Measurements from ENCODE around the gene DDIAS.

Gene DDIAS

DNA sequence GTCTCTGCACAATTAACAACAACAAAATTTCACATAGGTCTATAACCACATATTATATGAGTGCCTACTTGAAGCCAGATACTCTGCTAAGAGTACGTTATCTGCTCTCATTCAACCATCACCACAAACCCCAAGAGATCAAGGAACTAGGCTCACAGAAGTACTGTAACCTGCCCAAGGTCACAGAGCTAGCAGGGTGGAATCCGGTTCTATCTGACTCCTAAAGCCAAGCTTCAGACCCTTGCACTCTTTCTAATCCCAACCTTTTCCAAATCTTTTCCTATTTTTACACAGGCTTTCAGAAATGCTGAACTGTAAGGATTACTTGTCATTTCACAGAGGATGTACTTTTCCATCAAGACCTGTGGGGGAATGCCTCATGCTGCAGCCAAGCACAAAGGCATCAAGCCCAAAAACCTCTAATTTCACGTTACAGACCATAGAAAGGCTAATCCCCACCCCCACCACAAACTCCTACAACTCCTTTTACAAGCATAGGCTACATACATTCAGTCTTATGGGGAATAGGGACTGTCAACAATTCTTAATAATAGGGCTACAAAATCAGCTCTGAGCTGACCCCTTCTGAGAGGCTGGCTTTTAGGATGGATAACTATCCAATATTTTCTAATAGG lies 2.2 kb upstream of the DDIAS start:
- no peaks in the 10 kb centered on the region for H3K27me3 ChIP-seq (replicated peaks)

DNA sequence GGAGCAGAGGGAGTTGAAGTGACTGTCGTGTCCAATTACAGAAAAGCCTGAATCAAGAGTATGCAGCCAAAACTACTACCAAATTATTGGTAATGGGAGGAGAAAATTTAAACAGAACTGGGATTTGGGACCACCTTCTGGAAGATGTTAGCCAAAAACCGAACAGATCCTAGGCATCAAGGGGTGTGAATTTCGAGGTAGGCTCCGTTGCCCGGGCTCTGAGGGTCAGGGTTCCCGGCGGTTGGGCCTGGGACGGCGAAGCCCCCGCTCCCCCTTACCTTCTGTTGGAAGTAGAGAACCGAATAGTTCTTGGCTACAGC lies 1.6 kb upstream of the DDIAS start:
- Histone ChIP-seq H3K4me3 (ENCODE audit: low read depth, low read length) (peak overlapping the region; percentile 84), H3K27ac (peak overlapping the region; percentile 85), H3K36me3 (replicated peaks) (no peaks in the 10 kb centered on the region), H3K27me3 (replicated peaks) (no peaks in the 10 kb centered on the region)
- peak; percentile 5 for DNase-seq
- in situ Hi-C loops (cut with HindIII; ENCODE audit: low pct_ligation_motif_present, low sequenced_read_pairs), result loop anchor here (25.0 kb wide), 1 partner anchor 262 kb away; the partner anchor contains the start of gene PCF11
- TF ChIP-seq, protein P1, sequence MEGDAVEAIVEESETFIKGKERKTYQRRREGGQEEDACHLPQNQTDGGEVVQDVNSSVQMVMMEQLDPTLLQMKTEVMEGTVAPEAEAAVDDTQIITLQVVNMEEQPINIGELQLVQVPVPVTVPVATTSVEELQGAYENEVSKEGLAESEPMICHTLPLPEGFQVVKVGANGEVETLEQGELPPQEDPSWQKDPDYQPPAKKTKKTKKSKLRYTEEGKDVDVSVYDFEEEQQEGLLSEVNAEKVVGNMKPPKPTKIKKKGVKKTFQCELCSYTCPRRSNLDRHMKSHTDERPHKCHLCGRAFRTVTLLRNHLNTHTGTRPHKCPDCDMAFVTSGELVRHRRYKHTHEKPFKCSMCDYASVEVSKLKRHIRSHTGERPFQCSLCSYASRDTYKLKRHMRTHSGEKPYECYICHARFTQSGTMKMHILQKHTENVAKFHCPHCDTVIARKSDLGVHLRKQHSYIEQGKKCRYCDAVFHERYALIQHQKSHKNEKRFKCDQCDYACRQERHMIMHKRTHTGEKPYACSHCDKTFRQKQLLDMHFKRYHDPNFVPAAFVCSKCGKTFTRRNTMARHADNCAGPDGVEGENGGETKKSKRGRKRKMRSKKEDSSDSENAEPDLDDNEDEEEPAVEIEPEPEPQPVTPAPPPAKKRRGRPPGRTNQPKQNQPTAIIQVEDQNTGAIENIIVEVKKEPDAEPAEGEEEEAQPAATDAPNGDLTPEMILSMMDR (IDR thresholded peaks at IDR 0.05; ENCODE audit: low read depth, low read length, missing control alignments), result no peak

More for the DNA sequence above, 2.2 kb upstream of the DDIAS start:
- TF ChIP-seq, protein P1 (IDR thresholded peaks at IDR 0.05; ENCODE audit: low read depth, low read length, missing control alignments), result no peak
- Histone ChIP-seq H3K4me3 (ENCODE audit: low read depth, low read length) (peak overlapping the region; percentile 84), H3K36me3 (replicated peaks) (no peaks in the 10 kb centered on the region), H3K27ac (no peak overlapping the region)
- DNase-seq, result no peak
- in situ Hi-C loops (cut with HindIII; ENCODE audit: low pct_ligation_motif_present, low sequenced_read_pairs), result no loop called here

DNA sequence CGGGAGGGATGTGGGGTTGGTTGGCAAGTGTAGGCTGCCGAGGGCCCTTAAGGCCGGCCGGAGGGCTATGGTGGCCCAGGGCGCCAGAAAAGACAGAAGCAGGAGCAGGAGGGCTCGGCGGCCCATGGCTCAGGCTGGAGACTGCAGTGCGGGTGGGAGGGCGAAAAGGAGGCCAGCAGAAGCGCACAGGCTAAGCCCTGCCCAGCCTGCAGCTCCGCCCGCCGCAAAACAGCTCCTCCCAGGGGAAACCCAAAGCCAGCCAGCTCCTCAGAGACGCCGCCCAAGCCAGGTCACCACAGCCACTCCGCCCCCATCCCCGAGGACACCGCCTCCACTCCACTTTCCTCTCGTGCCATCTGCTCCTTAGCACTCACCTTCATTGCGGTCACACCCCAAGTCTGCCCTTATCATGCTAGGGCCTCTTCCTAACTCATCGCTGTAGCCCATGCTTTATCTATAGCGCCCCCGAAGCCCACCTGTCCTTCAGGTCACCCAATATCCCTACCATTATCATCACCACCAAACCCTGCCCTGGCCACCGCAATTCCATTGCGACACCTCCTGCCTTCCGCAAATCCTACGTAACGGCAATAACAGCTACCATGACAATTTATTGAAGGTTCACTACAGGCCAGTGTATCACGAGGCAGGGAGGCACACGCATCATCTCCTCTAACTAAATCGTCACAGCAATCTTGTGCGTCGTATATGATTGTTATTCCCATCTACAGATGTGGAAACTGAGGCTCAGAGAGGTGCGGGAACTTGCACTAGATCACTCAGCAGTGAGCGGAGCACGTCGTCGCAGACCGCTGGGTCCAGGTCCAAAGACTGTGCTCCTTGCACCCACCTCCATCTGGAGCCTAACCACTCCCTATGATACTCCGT lies 1.0 kb upstream of the DDIAS start, which contains the start of gene PRCP:
Gene PRCP, minus strand, starts transcription at position 154 of the 888 bp plus-strand sequence. Its CDS starts 28 bp downstream, at position 126.
- TF ChIP-seq, protein P1 (IDR thresholded peaks at IDR 0.05; ENCODE audit: low read depth, low read length, missing control alignments), result peak; percentile 15
- H3K4me3 ChIP-seq (ENCODE audit: low read depth, low read length), result peak within 1 kb of the TSS; percentile 84
- peak within 1 kb of the TSS; percentile 85 for H3K27ac ChIP-seq
- in situ Hi-C loops (cut with HindIII; ENCODE audit: low pct_ligation_motif_present, low sequenced_read_pairs), result loop anchor here (25.0 kb wide), 1 partner anchor 262 kb away; the partner anchor contains the start of gene PCF11
- no peaks in the 10 kb centered on the region for H3K36me3 ChIP-seq (replicated peaks)
- H3K27me3 ChIP-seq (replicated peaks), result no peaks in the 10 kb centered on the region
- DNase-seq, result peak; percentile 91

DNA sequence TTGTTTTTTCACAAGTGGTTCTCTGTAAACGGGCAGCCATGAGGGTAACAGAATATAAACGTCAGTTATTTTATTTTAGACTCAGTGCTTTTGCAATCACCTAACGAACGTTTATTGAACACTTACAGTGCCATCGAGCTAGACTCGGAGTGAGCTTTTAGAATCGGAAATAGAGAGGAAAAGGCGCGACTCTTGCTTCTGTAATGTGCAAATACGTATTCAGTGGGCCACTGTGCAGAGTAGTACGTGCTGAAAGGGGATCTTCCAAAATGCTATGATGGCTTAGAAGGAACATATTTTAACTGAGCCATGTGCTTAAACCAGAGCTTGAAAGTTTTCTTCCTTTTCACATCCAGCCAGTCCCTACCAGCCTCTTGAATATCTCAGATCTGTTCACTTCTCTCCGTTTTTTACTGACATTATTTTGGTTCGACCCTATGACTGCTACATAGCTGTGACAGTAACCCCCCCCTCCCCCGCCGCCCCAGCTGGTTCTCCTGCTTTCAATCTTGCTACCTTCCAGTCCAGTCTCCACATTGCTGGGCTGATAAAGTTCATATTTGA lies 468 bp downstream of the DDIAS start:
- DNase-seq, result no peak
- TF ChIP-seq, protein P1 (IDR thresholded peaks at IDR 0.05; ENCODE audit: low read depth, low read length, missing control alignments), result no peak
- no peaks in the 10 kb centered on the region for H3K27me3 ChIP-seq (replicated peaks)
- H3K27ac ChIP-seq, result no peak overlapping the region
- H3K36me3 ChIP-seq (replicated peaks), result no peaks in the 10 kb centered on the region
- in situ Hi-C loops (cut with HindIII; ENCODE audit: low pct_ligation_motif_present, low sequenced_read_pairs), result loop anchor here (25.0 kb wide), 1 partner anchor 260 kb away; the partner anchor contains the start of gene PCF11
- peak overlapping the region; percentile 84 for H3K4me3 ChIP-seq (ENCODE audit: low read depth, low read length)

DNA sequence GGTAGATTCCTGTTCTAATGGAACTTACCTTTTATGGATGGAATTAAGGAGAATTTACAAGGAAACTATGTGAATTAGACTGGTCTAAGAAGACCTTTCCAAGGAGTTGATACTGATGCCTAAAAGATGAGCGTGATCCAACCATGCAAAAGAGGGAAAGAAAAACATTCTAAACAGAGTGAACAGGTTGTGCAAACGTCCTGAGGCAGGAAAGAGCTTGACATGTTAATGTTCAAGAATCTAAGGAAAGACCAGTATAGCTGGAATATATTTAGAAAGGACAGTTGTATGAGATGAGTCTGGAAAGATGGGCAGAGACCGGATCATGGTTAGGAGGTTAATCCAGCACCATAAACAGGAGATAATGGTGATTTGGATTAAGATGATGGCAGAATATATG lies 1.3 kb downstream of the DDIAS start:
- no peak for DNase-seq
- Histone ChIP-seq H3K27me3 (replicated peaks) (no peaks in the 10 kb centered on the region), H3K4me3 (ENCODE audit: low read depth, low read length) (no peak overlapping the region), H3K36me3 (replicated peaks) (no peaks in the 10 kb centered on the region), H3K27ac (no peak overlapping the region)
- TF ChIP-seq, protein P1 (IDR thresholded peaks at IDR 0.05; ENCODE audit: low read depth, low read length, missing control alignments), result no peak
- in situ Hi-C loops (cut with HindIII; ENCODE audit: low pct_ligation_motif_present, low sequenced_read_pairs), result loop anchor here (25.0 kb wide), 1 partner anchor 259 kb away; the partner anchor contains the start of gene PCF11

Measured in brain microvascular endothelial cell (primary cell).